GM18951 (cell line): ENCODE data around the gene SGMS1.
"Not testable (repeated sequence)": the region's sequence is repeated elsewhere in the genome, so short reads cannot be mapped to it uniquely, and the experiment has no call there.

Source experiments
- POLR2A ChIP-seq: IDR thresholded peaks from 4 replicates; pipeline ENCODE4 v1.6.1; 2011; ENCODE audit warnings: mild to moderate bottlenecking; ENCODE audit not compliant: insufficient read length, insufficient read depth; ENCODE audit errors: extremely low read depth
- in situ Hi-C: fragments of 300-500 bp; cut with MboI; formaldehyde crosslinking; loops from one replicate; pipeline ENCODE4 v1.12.0; 2022; ENCODE audit warnings: low sequenced_read_pairs, mixed read lengths, inconsistent platforms; ENCODE audit not compliant: unreplicated experiment

The SGMS1 gene

GRCh38 chr10:50382576-50383023 is 241.2 kb downstream of the SGMS1 start:
- TF ChIP-seq POLR2A: no peak
- in situ Hi-C loops: no loop called here

GRCh38 chr10:50381642-50382041 is 242.1 kb downstream of the SGMS1 start:
- in situ Hi-C loops: no loop called here

GRCh38 chr10:50379616-50380015 is 244.1 kb downstream of the SGMS1 start:
- TF ChIP-seq POLR2A: no peak

More at GRCh38 chr10:50381642-50382041, 242.1 kb downstream of the SGMS1 start:
- no peak for TF ChIP-seq POLR2A

GRCh38 chr10:50375745-50376144 is 248.0 kb downstream of the SGMS1 start:
- in situ Hi-C loops: no loop called here
- TF ChIP-seq POLR2A: no peak

More at GRCh38 chr10:50379616-50380015, 244.1 kb downstream of the SGMS1 start:
- in situ Hi-C loops: no loop called here

- no peak for TF ChIP-seq POLR2A
- in situ Hi-C loops: no loop called here
Observed at GRCh38 chr10:50375051-50375452, 248.7 kb downstream of the SGMS1 start.

- in situ Hi-C loops: no loop called here
- TF ChIP-seq POLR2A: no peak
Observed at GRCh38 chr10:50373821-50374501, 249.8 kb downstream of the SGMS1 start.

- no peak for TF ChIP-seq POLR2A
- in situ Hi-C loops: no loop called here
Observed at GRCh38 chr10:50369931-50370330, 253.8 kb downstream of the SGMS1 start.

- in situ Hi-C loops: no loop called here
- TF ChIP-seq POLR2A: no peak
Observed at GRCh38 chr10:50367732-50368131, 256.0 kb downstream of the SGMS1 start.

GRCh38 chr10:50366421-50366820 is 257.3 kb downstream of the SGMS1 start:
- in situ Hi-C loops: not testable (repeated sequence)

- in situ Hi-C loops: not testable (repeated sequence)
Observed at GRCh38 chr10:50364730-50365129, 259.0 kb downstream of the SGMS1 start.

- in situ Hi-C loops: no loop called here
- TF ChIP-seq POLR2A: no peak
Observed at GRCh38 chr10:50362547-50363125, 261.1 kb downstream of the SGMS1 start.

- in situ Hi-C loops: no loop called here
- TF ChIP-seq POLR2A: no peak
Observed at GRCh38 chr10:50361946-50362345, 261.8 kb downstream of the SGMS1 start.

GRCh38 chr10:50360077-50360850 is 263.5 kb downstream of the SGMS1 start:
- no peak for TF ChIP-seq POLR2A
- in situ Hi-C loops: no loop called here

- in situ Hi-C loops: no loop called here
- no peak for TF ChIP-seq POLR2A
Observed at GRCh38 chr10:50358925-50359687, 264.6 kb downstream of the SGMS1 start.
